Right lung (tissue), 5 donors: ENCODE results near the gene CDC42EP3. TPM values are rescaled to one million over a fixed set of nuclear protein-coding genes. Genes with fewer than 3 reads are reported as not detected.

Source experiments
- DNase-seq, 2 donors: peaks; one replicate each; pipeline ENCODE4 v3.0.0-alpha.2; 2013
- polyA plus RNA-seq, 5 donors: library from polyadenylated mRNA; unstranded; fragments of 120-200 nt; gene quantifications; one replicate each; pipeline versions ENCODE4 v1.2.1 to v1.2.3, GENCODE V29; 2013; ENCODE audit warnings: inconsistent platforms in 1 of 5, low replicate concordance in 1 of 5; ENCODE audit not compliant: insufficient read length in 5 of 5, insufficient read depth in 1 of 5

CDC42EP3 gene
- polyA plus RNA-seq, 5 donors, result 18.0 to 26.6 (median 22.3) TPM

DNA sequence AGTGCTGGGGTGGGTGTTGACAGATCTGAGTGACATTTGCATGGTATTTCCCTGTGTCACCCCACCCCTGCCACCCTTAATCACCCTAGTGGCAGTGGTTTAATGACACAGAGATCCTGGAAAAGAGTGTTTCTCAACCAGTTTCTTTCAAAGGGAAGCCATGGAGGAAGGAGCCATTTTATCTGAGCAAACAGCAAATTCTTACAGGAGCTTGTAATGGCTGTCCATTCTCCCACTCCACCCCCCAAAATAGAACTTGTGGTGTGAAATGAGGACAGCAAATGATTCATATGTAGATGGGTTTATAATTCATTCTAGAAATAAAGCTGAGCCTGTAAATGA is 51.5 kb downstream of the CDC42EP3 start:
- no peak for DNase-seq

- DNase-seq, result no peak
Measured at GRCh38 chr2:37619230-37619958, 52.0 kb downstream of the CDC42EP3 start.

- no peak for DNase-seq
Measured at GRCh38 chr2:37618326-37618725, 53.1 kb downstream of the CDC42EP3 start.

DNA sequence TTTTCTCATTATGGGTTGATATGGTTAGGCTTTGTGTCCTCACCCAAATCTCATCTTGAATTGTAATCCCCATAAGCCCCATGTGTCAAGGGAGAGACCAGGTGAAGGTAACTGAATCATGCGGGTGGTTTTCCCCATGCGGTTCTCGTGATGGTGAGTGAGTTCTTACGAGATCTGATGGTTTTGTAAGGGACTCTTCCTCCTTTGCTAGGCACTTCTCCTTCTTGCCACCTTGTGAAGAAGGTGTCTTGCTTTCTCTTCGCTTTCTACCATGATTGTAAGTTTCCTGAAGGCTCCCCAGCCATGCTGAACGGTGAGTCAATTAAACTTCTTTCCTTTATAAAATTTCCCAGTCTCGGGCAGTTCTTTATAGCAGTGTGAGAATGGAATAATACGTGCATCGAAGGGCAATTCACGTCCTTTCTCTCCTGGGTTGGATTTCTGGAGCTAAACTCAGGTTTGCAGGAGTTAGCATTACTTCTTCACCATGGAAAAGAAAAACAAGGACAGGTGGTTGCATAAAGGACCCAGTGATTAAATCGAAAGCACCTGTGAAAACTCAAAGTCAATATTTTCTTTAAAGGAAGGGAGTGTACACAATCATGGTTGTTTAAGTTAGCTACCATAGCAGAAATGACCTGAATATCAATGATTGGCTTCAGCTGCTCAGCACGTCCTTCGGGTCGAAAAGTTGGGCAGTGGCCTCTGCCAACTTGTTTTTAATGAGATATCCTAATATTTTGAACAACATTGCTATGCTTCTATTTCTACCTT is 54.1 kb downstream of the CDC42EP3 start:
- DNase-seq, result no peak

GRCh38 chr2:37616677-37617005 is 54.8 kb downstream of the CDC42EP3 start:
- DNase-seq, result no peak

DNA sequence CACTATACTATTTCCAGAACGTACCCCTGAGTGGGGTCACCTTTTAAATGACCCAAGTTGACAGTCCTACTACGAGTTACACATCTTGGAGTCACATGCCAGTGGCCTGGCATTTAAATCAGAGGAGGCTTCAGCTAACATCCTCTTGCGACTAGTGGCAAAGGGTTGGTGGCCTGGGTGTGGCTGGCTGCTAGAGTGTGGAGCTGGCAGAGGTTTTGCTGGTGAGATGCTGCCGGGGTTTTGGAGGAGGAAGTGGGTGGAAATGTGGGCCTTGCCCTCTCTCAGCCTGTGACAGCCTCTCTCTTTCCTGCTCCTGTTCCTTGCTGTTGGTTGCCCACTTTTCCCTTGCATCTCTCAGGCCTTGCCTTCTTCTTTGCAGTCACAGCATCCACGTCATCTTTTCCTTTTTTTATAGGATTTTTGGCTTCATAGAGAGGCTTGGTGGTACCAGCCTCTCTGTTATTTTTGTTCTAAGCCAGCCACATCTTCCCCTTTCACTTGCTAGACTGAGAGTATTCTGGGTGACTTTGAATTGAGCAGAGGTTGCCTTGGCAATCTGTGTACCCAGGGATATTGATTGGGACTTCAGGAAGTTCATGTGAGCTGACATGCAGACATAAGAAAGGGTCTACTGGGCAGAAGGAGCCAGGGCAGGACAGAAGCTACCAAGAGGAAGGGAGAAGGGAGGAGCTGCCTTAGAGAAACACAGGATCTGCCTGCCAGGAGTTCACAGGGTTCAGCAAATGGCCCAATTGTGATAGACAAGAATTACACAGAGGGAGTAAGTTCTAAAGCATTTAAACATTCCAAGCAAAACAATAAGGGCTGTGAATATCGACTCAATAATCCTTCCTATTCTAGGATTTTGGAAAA is 55.4 kb downstream of the CDC42EP3 start:
- no peak for DNase-seq

DNA sequence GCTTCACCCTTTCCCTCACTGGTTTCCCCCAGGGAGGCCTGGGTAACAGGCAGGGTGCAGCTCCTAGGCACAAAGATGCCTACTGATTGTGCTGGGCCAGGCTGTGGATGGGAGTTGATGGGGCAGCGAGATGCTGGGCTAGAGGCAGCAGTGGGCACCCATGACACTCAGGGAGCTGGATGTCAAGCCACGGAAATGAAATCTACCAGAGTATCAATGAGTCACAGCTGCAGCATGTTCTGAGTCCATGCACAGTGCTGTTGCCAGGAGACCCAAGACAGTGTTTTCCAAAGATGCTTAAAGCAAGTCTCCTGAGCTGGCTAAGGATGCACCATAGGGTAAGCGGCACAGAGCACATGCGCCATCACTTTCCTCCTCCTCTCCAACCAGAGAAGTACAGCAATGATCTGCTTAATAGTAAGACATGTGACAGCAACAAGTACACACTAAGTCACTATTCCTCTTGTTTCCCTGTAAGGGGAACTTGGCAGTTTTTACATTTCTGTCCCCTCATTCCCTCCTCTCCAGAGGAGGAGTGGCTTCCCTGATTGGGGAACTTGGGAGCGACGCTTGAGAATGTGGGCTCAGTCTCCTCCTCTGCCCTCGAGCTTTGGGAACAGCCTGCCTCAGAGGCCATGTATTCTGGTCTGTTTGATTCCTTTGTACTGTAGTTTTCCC is 57.2 kb downstream of the CDC42EP3 start:
- DNase-seq, result no peak

DNA sequence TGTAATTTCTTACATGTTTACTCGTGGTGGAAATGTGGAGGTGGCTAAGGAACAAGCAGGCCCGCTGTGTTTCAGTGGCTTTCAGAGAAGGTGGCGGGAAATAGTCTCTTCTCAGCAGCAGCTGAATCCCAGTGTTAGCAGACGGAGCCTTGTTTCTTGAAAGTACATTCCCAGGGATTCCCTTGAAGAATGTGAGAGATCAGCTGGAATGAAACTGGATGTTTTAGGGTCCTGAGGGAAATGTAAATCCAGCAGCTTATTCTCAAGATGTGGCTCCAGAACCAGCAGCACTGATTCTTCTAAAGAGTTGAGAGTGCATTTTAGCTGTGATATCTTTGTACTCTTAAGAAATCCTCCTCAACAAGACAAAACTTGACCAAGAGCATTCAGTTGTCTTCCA is 59.1 kb downstream of the CDC42EP3 start:
- DNase-seq, result no peak

DNA sequence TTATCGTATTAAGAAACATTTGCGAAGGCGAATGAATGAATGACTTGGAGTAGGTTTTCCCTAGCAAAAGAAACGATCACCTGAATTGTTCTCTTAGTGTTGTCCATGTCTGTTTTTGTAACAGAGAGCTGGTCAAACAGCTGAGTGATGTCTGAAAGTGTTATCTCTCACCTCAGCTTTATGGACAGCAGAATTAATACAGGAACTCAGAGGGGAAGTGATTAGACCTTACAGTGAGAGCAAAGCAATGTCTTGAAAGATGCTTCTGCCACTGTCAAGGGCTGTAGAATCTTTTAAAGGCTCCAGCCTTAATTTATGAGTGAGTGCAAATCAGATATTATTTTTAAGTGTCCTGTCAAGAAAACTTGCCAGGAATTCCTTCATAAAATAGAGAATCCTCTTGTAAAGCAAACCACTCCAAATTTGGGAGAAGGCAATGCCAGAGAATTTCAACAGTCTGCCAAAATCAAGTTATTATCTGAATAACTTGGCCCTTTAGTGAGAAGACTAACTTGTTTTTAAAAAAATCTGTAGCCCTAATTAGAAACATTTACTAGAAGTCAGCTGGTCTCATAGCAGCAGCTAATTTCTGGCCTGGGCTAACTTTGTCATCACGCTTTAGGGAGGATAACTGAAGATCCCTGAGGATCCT is 60.7 kb downstream of the CDC42EP3 start:
- peak; percentile 40 to 48 for DNase-seq

- no peak for DNase-seq
Measured at GRCh38 chr2:37609782-37610181, 61.7 kb downstream of the CDC42EP3 start.

- DNase-seq, result no peak
Measured at GRCh38 chr2:37604716-37605115, 66.7 kb downstream of the CDC42EP3 start.

DNA sequence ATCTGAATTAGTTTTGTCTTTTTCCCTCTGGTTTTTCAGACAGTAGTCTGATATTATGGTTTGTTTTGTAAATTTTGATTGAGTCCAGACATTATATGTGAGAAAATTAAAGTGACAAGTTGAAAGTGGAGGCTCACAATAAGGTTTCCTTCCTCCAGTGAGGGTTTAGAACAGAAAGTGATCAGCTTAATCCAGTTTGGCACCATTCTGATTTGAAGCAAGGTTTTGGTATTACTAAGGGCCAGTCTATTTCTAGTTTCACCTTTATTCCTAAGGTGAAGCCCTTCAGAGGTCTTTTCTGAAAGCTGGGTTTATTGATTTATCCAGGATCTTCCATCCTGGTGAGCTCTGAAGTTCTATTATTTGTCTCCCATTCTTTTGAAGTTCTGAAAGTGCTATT is 68.7 kb downstream of the CDC42EP3 start:
- DNase-seq, result no peak

DNA sequence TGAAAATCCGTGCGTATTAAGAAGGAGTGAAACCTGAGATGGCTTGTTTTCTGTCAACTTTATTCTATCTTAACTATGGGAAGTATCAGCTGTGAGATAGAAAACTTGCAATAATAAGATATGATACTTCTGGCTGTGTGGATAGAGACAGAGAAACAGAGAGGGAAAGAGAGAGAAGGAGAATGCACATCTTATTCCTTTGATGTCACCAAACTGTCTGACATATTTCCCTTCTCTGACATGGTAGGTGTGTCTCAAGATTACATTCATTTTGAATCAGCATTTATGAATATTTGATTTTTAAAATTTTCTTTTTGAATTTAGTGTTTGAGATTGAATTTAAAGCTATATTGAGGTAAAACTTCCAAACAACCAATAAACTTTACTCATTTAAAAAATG is 69.4 kb downstream of the CDC42EP3 start:
- DNase-seq, result no peak

DNA sequence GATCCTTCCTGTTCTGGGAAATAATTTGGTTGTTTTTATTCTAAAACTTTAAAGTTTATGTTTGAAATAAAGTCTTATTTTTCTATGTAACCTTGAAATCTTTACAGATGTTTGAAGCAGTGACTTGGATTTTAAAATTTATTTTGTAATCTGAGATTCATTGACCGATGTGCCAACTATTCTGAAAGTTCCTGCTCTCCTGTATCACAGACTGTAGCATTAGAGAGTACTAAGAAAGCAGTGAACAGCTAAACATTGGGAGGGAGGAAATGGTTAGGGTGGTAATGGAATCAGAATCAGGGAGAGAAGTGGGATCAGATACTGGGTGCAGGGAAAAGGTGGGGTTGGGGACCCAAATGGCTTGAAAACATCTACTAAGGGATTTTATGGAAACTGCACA is 69.9 kb downstream of the CDC42EP3 start:
- DNase-seq, result no peak

DNA sequence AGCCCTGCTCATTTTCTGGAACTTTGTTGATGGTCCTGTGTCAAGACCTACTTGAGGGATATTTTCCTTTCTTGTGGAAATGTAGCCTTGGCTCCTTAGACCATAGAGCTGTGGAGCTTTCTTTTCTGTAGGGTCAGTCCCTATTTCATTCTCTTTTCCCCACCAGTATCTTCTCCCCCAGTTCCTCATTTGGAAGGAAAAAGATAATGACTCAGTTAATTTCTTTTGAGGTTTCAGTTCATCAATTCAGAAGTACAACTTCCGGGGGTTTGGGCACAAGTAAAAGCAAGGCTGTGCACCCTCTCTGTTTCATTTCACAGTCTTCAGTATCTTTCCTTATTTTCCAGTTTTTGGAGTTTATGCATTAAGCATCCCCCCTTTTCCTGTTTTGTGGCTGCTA is 70.7 kb downstream of the CDC42EP3 start:
- DNase-seq, result no peak

GRCh38 chr2:37599688-37600525 is 71.5 kb downstream of the CDC42EP3 start:
- DNase-seq, result no peak

GRCh38 chr2:37593694-37594093 is 77.7 kb downstream of the CDC42EP3 start:
- no peak for DNase-seq

DNA sequence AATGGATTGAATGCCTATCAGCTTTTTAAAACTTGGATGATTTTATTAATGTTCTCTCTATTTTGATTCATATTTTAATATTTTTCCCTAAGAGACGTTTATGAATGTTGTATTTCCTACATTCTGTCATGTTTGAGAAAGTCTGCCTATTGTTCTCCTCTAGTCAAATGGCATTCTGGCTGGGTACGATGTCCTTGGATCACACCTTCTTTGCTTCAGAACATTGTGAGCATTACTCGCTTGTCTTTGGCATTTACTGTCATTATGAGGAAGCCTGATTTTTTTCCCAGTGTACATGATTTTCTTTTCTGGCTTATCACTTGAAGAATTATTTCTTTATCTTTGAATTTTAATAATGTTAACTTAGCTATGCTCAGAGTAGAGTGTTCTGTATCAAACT is 78.4 kb downstream of the CDC42EP3 start:
- DNase-seq, result no peak
